Cardiac atrium fibroblast (primary cell): Measurements from ENCODE around the gene FOLH1. TPM values are rescaled to one million over a fixed set of nuclear protein-coding genes. Genes with fewer than 3 reads are reported as not detected.

ENCODE experiments used
- total RNA-seq: library from RNA; depleted of rRNA; stranded (reverse); fragments of >200 nt; gene quantifications from 2 replicates; pipeline ENCODE4 v1.2.3, GENCODE V29; 2015

FOLH1 gene
- not detected in 2 replicates for total RNA-seq

GRCh38 chr11:49208006-49208721 is at the start of gene FOLH1:
Gene FOLH1, minus strand, starts transcription at chr11:49208602. Its CDS starts 193 bp downstream, at chr11:49208409.

Other genes starting within 250 kb of the FOLH1 start
- not detected in 2 replicates for gene TRIM51G, start 224.7 kb downstream of the FOLH1 start, total RNA-seq
- gene TRIM49B, start 179.8 kb downstream of the FOLH1 start, total RNA-seq: not detected in 2 replicates
- not detected in 2 replicates for gene TRIM64C, start 149.5 kb downstream of the FOLH1 start, total RNA-seq